ENCODE measurements around the gene TUFT1.
"Not testable (repeated sequence)": the region's sequence is repeated elsewhere in the genome, so short reads cannot be mapped to it uniquely, and the experiment has no call there.

The TUFT1 gene

GRCh38 chr1:151618996-151619395 is 78.9 kb downstream of the TUFT1 start:
- not testable (repeated sequence) for DNase-seq

- DNase-seq = no peak
Measured at GRCh38 chr1:151619489-151620093, 79.5 kb downstream of the TUFT1 start.

GRCh38 chr1:151620286-151620685 is 80.2 kb downstream of the TUFT1 start:
- no peak for DNase-seq

GRCh38 chr1:151621351-151621750 is 81.2 kb downstream of the TUFT1 start:
- DNase-seq = no peak

GRCh38 chr1:151624783-151625182 is 84.7 kb downstream of the TUFT1 start:
- DNase-seq = no peak

- no peak for DNase-seq
Measured at GRCh38 chr1:151626740-151627334, 86.7 kb downstream of the TUFT1 start.

- DNase-seq = no peak
Measured at GRCh38 chr1:151629278-151629677, 89.2 kb downstream of the TUFT1 start.

All from activated T-cell treated with anti-CD3 and anti-CD28 coated beads, Interleukin-2, amount 50 U/mL, for 48 hours (primary cell).